EH (cell line): ENCODE measurements around the gene EXTL1.

Source experiments
- DNase-seq: peaks from one replicate; pipeline ENCODE4 v3.0.0-alpha.2; 2015; ENCODE audit warnings: low read depth

The EXTL1 gene

DNA sequence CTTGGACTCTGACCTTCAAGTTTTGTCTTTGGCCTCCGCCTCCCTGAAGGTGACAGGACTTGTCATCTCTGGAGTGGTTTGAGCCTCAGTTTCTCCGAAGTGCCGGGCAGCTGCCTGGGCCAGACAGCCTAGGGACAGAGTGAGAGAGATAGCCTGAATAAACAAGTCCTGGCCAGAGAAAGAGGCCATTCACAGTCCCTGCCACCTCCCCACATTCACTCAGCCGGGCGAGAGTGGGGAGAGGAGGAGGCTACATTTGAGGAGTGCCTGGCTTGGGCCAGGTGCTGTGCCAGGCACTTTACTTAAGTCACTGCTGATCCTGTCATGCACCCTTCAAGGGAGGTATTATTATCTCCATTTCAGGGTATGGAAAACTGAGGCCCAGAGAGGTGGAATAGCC, 3.5 kb downstream of the EXTL1 start:
- DNase-seq, result no peak

DNA sequence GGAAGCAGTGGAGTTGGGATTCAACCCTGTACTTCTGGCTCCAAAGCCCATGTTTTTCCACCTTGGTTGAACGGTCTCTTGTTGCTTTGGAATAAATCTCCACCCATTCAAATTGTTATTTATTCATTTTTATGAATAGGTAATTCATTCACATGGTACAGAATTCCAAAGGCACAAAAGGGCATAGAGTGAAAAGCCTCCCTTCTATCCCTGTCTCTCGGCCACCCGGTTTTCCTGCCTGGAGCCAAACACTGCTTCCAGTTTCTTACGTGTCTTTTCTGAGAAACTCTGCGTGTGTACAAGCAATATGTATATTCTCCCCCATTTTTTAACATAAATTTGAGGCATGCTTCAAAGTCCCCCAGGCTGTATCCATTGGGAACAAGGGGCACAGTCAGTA, 3.9 kb downstream of the EXTL1 start:
- no peak for DNase-seq

- peak; percentile 45 for DNase-seq
These were observed 6.3 kb downstream of the EXTL1 start for GRCh38 chr1:26027716-26028489.

GRCh38 chr1:26028490-26028980, 7.0 kb downstream of the EXTL1 start:
- no peak for DNase-seq

GRCh38 chr1:26029054-26029863, 7.7 kb downstream of the EXTL1 start:
- no peak for DNase-seq

GRCh38 chr1:26029864-26030481, 8.4 kb downstream of the EXTL1 start:
- DNase-seq, result no peak

GRCh38 chr1:26031196-26031595, 9.6 kb downstream of the EXTL1 start:
- no peak for DNase-seq

- peak; percentile 63 for DNase-seq
These were observed 10.1 kb downstream of the EXTL1 start for GRCh38 chr1:26031611-26032220.

DNA sequence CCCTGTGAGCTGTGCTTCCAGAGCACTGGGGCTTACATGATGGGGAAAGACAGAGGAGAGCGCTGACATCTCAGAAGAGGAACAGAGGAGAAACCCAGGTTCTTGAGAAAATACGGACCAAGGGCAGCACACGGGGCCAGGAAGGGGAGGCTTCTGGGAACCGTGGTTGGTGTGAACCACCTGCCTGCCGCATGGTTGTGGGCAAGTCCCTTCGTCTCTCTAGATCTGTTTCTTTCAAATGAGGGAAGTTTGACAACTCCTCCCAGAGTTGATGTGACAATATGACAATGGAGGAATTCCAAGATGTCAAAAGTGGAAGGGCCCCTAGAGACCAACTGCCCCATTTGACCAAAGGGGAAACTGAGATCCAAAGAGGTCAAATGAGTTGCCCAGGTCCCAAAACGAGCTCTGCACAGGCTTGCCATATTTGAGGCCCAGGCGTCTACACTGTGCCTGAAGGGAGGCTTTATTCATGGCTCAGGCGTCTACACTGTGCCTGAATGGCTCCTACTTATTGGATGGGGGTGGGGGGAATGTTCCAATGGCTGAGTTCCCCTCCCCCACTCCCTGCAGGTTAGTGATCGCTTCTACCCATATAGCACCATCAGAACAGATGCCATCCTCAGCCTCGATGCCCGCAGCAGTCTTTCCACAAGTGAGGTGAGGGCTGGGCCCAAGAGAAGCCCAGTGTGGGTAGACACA, 11.2 kb downstream of the EXTL1 start:
- DNase-seq, result no peak

GRCh38 chr1:26034504-26035202, 13.1 kb downstream of the EXTL1 start:
- DNase-seq, result no peak

- peak; percentile 93 for DNase-seq
These were observed 13.8 kb downstream of the EXTL1 start for GRCh38 chr1:26035203-26035958.

DNA sequence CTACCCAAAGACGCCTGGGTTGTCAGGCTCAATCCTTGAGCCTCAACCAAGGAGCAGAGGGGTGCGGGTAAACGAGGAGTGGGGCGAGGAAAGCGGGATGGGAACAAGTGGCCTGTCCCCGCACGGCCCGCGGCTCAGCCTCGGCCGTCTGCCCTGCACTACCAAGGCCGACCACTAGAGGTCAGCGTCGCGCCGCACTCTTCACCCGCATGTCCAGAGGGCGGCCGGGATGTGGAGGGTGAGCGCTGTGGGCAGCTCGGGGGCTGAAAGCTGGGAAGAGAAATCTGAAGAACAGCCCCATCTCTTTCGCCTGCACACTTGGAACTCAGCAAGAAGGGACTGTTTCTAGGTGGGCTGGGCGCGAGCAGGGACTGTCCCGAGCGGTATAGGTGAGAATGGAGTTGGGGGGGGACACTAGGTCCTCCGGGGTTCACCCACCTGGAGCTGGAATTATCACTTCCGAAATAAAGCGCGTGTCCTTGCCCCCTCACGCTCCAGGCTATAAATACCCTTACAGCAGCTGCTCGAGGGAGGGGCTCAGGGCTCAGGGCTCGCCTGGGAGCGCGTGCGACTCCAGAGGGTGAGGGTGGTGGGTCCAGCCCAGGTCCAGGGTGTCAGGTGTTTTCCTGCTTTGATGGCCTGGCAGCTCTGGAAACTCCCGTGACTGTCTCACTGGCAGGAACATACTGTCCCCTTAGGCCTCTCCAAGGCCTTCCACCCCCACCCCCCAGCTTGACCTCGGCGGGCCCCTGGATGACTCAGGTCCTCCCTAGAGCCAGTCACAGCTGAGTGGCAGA, 14.6 kb downstream of the EXTL1 start:
- peak; percentile 73 for DNase-seq

DNA sequence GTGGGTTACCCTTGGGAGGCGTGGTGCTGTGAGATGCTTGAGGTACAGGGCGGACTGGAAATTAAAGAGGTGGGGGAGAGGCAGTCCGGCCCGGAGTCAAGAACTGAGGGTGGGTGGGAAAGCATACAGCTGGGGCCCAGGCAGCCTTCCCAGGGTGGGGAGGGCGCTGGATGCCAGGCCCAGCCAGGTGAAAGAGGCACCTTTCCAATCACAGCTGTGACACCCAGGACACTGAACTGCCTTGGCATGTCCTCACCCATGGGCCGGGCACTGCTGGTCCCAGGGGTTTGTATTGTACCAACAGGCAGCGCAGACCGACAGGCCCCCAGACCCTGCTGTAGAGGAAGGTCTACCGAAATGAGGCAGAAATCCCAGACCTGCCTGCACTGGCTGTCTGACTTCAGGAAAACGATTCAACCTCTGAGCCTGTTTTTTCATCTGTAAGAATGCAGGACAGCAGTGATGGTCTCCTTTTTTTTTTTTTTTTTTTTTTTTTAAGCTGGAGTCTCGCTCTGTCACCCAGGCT, 15.2 kb downstream of the EXTL1 start:
- DNase-seq, result no peak

- no peak for DNase-seq
These were observed 16.3 kb downstream of the EXTL1 start for GRCh38 chr1:26037904-26038303.

- no peak for DNase-seq
These were observed 16.9 kb downstream of the EXTL1 start for GRCh38 chr1:26038477-26038876.

DNA sequence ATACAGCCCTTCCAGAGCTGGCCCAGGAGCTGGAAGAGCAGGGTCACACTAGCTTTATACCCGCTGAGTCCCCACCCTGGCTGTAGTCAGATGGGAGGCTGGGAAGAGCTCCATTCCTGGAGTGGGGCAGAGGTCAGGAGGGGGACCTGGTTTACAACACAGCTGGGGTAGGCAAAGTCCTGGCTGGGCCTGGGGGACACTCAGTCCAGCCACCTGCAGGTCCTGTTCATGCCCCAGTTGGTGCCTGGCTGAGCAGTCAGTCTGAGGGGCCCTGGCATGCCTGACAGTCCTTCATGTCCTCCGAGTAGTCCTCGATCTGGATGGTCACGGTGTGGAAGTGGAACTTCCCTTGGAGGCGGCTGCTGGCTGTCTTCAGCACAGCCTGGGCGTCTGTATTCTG, 17.3 kb downstream of the EXTL1 start:
- DNase-seq, result no peak

- DNase-seq, result no peak
These were observed 19.8 kb downstream of the EXTL1 start for GRCh38 chr1:26041401-26041800.

DNA sequence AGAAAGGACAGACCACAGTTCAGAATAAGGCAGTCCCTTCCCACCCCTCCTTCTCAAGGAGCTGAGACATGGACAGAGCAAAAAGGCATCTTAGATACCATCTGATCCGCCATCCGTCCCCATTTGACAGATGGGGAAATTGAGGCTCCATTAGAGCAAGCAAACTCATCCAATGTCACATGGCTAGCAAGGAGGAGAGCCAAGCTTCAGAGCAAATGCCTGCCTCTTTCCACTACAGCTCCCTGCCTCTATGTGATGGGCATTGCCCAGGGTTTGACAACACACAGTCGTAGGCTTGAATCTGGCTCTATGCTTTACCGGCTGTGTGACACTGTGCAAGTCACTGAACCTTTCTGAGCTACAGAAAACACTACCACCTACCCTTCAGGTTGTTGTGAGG, 20.4 kb downstream of the EXTL1 start:
- no peak for DNase-seq

GRCh38 chr1:26043765-26044164, 22.2 kb downstream of the EXTL1 start:
- DNase-seq, result no peak
